Stimulated activated effector memory CD8-positive, alpha-beta T cell treated with anti-CD3 and anti-CD28 coated beads, Interleukin-12 subunit alpha, Interleukin-12 subunit beta, amount 100 ng/mL, for 72 hours (primary cell): ENCODE data around the gene CEP128.

ENCODE experiments used
- ATAC-seq: fragments of 150-1000 bp; cut with Tn5 transposase; 2 replicates; pipeline ENCODE4 v1.10.0; 2021
- DNase-seq, 2 donors: peaks; one replicate each; pipeline ENCODE4 v3.0.0; 2021 to 2022; ENCODE audit warnings: low spot score in 2 of 2
- H3K27ac Mint-ChIP-seq: one replicate; pipeline ENCODE4 v1.8.0; 2022; ENCODE audit warnings: mild to moderate bottlenecking, mixed read lengths
- H3K36me3 Mint-ChIP-seq: one replicate; pipeline ENCODE4 v1.8.0; 2022; ENCODE audit warnings: mild to moderate bottlenecking, mixed read lengths
- H3K4me1 Mint-ChIP-seq: one replicate; pipeline ENCODE4 v1.8.0; 2022; ENCODE audit warnings: mixed read lengths
- H3K4me3 Mint-ChIP-seq: one replicate; pipeline ENCODE4 v1.8.0; 2022; ENCODE audit warnings: mild to moderate bottlenecking, mixed read lengths
- H3K9me3 Mint-ChIP-seq: one replicate; pipeline ENCODE4 v1.8.0; 2022; ENCODE audit warnings: mixed read lengths

Gene CEP128

GRCh38 chr14:80615831-80616230 is 325.7 kb downstream of the CEP128 start:
- Mint-ChIP-seq H3K4me3 (no peak overlapping the region), H3K27ac (no peak overlapping the region), H3K9me3 (no peaks in the 10 kb centered on the region), H3K4me1 (no peaks in the 10 kb centered on the region), H3K36me3 (no peaks in the 10 kb centered on the region)
- ATAC-seq (no peak), DNase-seq (no peak)

GRCh38 chr14:80609055-80609454 is 332.5 kb downstream of the CEP128 start:
- no peak for ATAC-seq
- no peaks in the 10 kb centered on the region for H3K36me3 Mint-ChIP-seq
- no peak for DNase-seq
- H3K27ac Mint-ChIP-seq = no peak overlapping the region
- H3K4me3 Mint-ChIP-seq = no peak overlapping the region
- H3K9me3 Mint-ChIP-seq = no peaks in the 10 kb centered on the region
- H3K4me1 Mint-ChIP-seq = no peaks in the 10 kb centered on the region

- Mint-ChIP-seq H3K36me3 (no peaks in the 10 kb centered on the region), H3K4me3 (no peak overlapping the region), H3K9me3 (no peaks in the 10 kb centered on the region), H3K4me1 (no peaks in the 10 kb centered on the region), H3K27ac (no peak overlapping the region)
- DNase-seq = no peak
- ATAC-seq = no peak
Measured at GRCh38 chr14:80608563-80608962, 333.0 kb downstream of the CEP128 start.

- DNase-seq (no peak), ATAC-seq (no peak)
- H3K4me1 Mint-ChIP-seq = no peaks in the 10 kb centered on the region
- no peak overlapping the region for H3K27ac Mint-ChIP-seq
- no peaks in the 10 kb centered on the region for H3K36me3 Mint-ChIP-seq
- H3K4me3 Mint-ChIP-seq = no peak overlapping the region
- H3K9me3 Mint-ChIP-seq = no peaks in the 10 kb centered on the region
Measured at GRCh38 chr14:80607430-80608190, 333.9 kb downstream of the CEP128 start.

- ATAC-seq = no peak
- DNase-seq = no peak
- H3K4me1 Mint-ChIP-seq = no peaks in the 10 kb centered on the region
- H3K4me3 Mint-ChIP-seq = no peak overlapping the region
- H3K27ac Mint-ChIP-seq = no peak overlapping the region
- H3K36me3 Mint-ChIP-seq = no peaks in the 10 kb centered on the region
- H3K9me3 Mint-ChIP-seq = no peaks in the 10 kb centered on the region
Measured at GRCh38 chr14:80606347-80606772, 335.2 kb downstream of the CEP128 start.

GRCh38 chr14:80605536-80605935 is 336.0 kb downstream of the CEP128 start:
- no peak for ATAC-seq
- H3K36me3 Mint-ChIP-seq = no peaks in the 10 kb centered on the region

GRCh38 chr14:80602946-80603345 is 338.6 kb downstream of the CEP128 start:
- Mint-ChIP-seq H3K36me3 (no peaks in the 10 kb centered on the region), H3K4me3 (no peak overlapping the region)

More at GRCh38 chr14:80605536-80605935, 336.0 kb downstream of the CEP128 start:
- no peak overlapping the region for H3K27ac Mint-ChIP-seq
- no peaks in the 10 kb centered on the region for H3K4me1 Mint-ChIP-seq
- DNase-seq = no peak
- no peaks in the 10 kb centered on the region for H3K9me3 Mint-ChIP-seq
- H3K4me3 Mint-ChIP-seq = no peak overlapping the region

GRCh38 chr14:80587096-80587724 is 354.3 kb downstream of the CEP128 start:
- Mint-ChIP-seq H3K4me1 (peaks cover 9% of the 10 kb centered on the region), H3K9me3 (peaks cover 9% of the 10 kb centered on the region), H3K4me3 (no peak overlapping the region), H3K36me3 (no peaks in the 10 kb centered on the region), H3K27ac (peak overlapping the region; percentile 40)
- DNase-seq = peak in 1 of 2 donors; percentile 49
- ATAC-seq = peak; percentile 96

More at GRCh38 chr14:80602946-80603345, 338.6 kb downstream of the CEP128 start:
- ATAC-seq (no peak), DNase-seq (no peak)
- Mint-ChIP-seq H3K9me3 (no peaks in the 10 kb centered on the region), H3K27ac (no peak overlapping the region), H3K4me1 (no peaks in the 10 kb centered on the region)

GRCh38 chr14:80586131-80586530 is 355.4 kb downstream of the CEP128 start:
- DNase-seq (no peak), ATAC-seq (no peak)
- H3K36me3 Mint-ChIP-seq = no peaks in the 10 kb centered on the region
- no peak overlapping the region for H3K27ac Mint-ChIP-seq
- H3K4me1 Mint-ChIP-seq = peaks cover 9% of the 10 kb centered on the region
- H3K4me3 Mint-ChIP-seq = no peak overlapping the region
- H3K9me3 Mint-ChIP-seq = peaks cover 6% of the 10 kb centered on the region

- Mint-ChIP-seq H3K36me3 (no peaks in the 10 kb centered on the region), H3K9me3 (peaks cover 6% of the 10 kb centered on the region), H3K4me1 (peaks cover 9% of the 10 kb centered on the region), H3K4me3 (no peak overlapping the region), H3K27ac (no peak overlapping the region)
- ATAC-seq (no peak), DNase-seq (no peak)
Measured at GRCh38 chr14:80585506-80585835, 356.1 kb downstream of the CEP128 start.

- Mint-ChIP-seq H3K9me3 (peaks cover under 1% of the 10 kb centered on the region), H3K4me3 (no peak overlapping the region), H3K27ac (no peak overlapping the region), H3K4me1 (peaks cover 9% of the 10 kb centered on the region), H3K36me3 (no peaks in the 10 kb centered on the region)
- no peak for DNase-seq
- no peak for ATAC-seq
Measured at GRCh38 chr14:80584744-80585505, 356.6 kb downstream of the CEP128 start.

GRCh38 chr14:80577599-80577998 is 363.9 kb downstream of the CEP128 start:
- no peak for ATAC-seq
- Mint-ChIP-seq H3K36me3 (no peaks in the 10 kb centered on the region), H3K4me3 (no peak overlapping the region), H3K4me1 (no peaks in the 10 kb centered on the region), H3K27ac (no peak overlapping the region), H3K9me3 (no peaks in the 10 kb centered on the region)
- no peak for DNase-seq

- Mint-ChIP-seq H3K36me3 (no peaks in the 10 kb centered on the region), H3K27ac (no peak overlapping the region), H3K4me1 (no peaks in the 10 kb centered on the region), H3K4me3 (no peak overlapping the region), H3K9me3 (no peaks in the 10 kb centered on the region)
- DNase-seq = no peak
- ATAC-seq = no peak
Measured at GRCh38 chr14:80576401-80576800, 365.1 kb downstream of the CEP128 start.

- DNase-seq (no peak), ATAC-seq (peak; percentile 90)
- no peaks in the 10 kb centered on the region for H3K36me3 Mint-ChIP-seq
- no peak overlapping the region for H3K27ac Mint-ChIP-seq
- H3K4me1 Mint-ChIP-seq = no peaks in the 10 kb centered on the region
- no peak overlapping the region for H3K4me3 Mint-ChIP-seq
- H3K9me3 Mint-ChIP-seq = no peaks in the 10 kb centered on the region
Measured at GRCh38 chr14:80575763-80576162, 365.8 kb downstream of the CEP128 start.

- no peaks in the 10 kb centered on the region for H3K36me3 Mint-ChIP-seq
- H3K4me1 Mint-ChIP-seq = peaks cover 1% of the 10 kb centered on the region
- DNase-seq = no peak
- no peak for ATAC-seq
- H3K9me3 Mint-ChIP-seq = no peaks in the 10 kb centered on the region
- no peak overlapping the region for H3K27ac Mint-ChIP-seq
- H3K4me3 Mint-ChIP-seq = no peak overlapping the region
Measured at GRCh38 chr14:80572666-80573065, 368.9 kb downstream of the CEP128 start.

- no peak for ATAC-seq
- no peak for DNase-seq
- peaks cover 10% of the 10 kb centered on the region for H3K4me1 Mint-ChIP-seq
- H3K36me3 Mint-ChIP-seq = no peaks in the 10 kb centered on the region
- H3K27ac Mint-ChIP-seq = no peak overlapping the region
- H3K4me3 Mint-ChIP-seq = no peak overlapping the region
- H3K9me3 Mint-ChIP-seq = no peaks in the 10 kb centered on the region
Measured at GRCh38 chr14:80570930-80571298, 370.6 kb downstream of the CEP128 start.
